Ishikawa (cell line): ENCODE results near the gene SIGLEC11.

Experiments
- CEBPB ChIP-seq: IDR thresholded peaks from 2 replicates; pipeline ENCODE4 v1.6.1; 2012
- CREB1 ChIP-seq: IDR thresholded peaks from 2 replicates; pipeline ENCODE4 v1.6.1; 2012; ENCODE audit warnings: low read depth
- EGR1 ChIP-seq: IDR thresholded peaks from 2 replicates; pipeline ENCODE4 v1.6.1; 2012
- EP300 ChIP-seq: IDR thresholded peaks from 2 replicates; pipeline ENCODE4 v1.6.1; 2012; ENCODE audit warnings: borderline replicate concordance
- FOXM1 ChIP-seq: IDR thresholded peaks from 2 replicates; pipeline ENCODE4 v1.6.1; 2012; ENCODE audit warnings: low read depth, borderline replicate concordance
- NFIC ChIP-seq: IDR thresholded peaks from 2 replicates; pipeline ENCODE4 v1.6.1; 2012
- RAD21 ChIP-seq: IDR thresholded peaks from 2 replicates; pipeline ENCODE4 v1.6.1; 2012; ENCODE audit warnings: low read depth
- REST ChIP-seq: IDR thresholded peaks from 2 replicates; pipeline ENCODE4 v1.6.1; 2012; ENCODE audit warnings: low read depth, mild to moderate bottlenecking
- TAF1 ChIP-seq: IDR thresholded peaks from 2 replicates; pipeline ENCODE4 v1.6.1; 2012; ENCODE audit warnings: low read depth, mild to moderate bottlenecking
- TCF12 ChIP-seq: IDR thresholded peaks from 2 replicates; pipeline ENCODE4 v1.6.1; 2012; ENCODE audit warnings: low read depth
- TEAD4 ChIP-seq: IDR thresholded peaks from 2 replicates; pipeline ENCODE4 v1.6.1; 2012
- YY1 ChIP-seq: IDR thresholded peaks from 2 replicates; pipeline ENCODE4 v1.6.1; 2012; ENCODE audit warnings: low read depth
- ZBTB7A ChIP-seq: IDR thresholded peaks from 2 replicates; pipeline ENCODE4 v1.6.1; 2012; ENCODE audit warnings: low read depth
- TF ChIP-seq, protein P1 (sequence below): IDR thresholded peaks from 2 replicates; pipeline ENCODE4 v1.6.1; 2012
- TF ChIP-seq, protein P2 (sequence below): IDR thresholded peaks from 2 replicates; pipeline ENCODE4 v1.6.1; 2012

Gene SIGLEC11

GRCh38 chr19:49978324-49978723, 17.4 kb upstream of the SIGLEC11 start:
- TF ChIP-seq FOXM1 (no peak), NFIC (no peak), EP300 (no peak), ZBTB7A (no peak), RAD21 (no peak), REST (no peak)
- TF ChIP-seq, protein P1, sequence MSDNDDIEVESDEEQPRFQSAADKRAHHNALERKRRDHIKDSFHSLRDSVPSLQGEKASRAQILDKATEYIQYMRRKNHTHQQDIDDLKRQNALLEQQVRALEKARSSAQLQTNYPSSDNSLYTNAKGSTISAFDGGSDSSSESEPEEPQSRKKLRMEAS: no peak

DNA sequence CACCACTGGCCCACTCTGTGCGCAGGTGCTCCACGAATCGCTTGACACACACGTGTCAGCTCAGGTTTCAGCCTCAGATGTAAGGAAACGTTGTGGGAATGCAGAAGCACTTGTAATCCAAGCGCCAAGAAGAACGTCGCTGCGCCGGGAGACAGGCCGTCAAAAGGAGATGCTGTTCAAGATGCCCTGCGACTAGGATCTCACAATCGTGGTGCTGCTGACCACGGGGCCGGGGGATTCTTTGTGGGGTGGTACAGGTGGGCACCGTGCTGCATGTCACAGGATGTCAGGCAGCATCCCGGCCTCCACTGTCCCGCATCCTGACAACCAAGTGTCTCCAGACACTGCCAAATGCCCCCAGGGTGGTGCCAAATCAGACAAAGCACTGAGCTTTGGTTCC, 16.9 kb upstream of the SIGLEC11 start:
- TF ChIP-seq TCF12 (no peak), YY1 (no peak), ZBTB7A (no peak), CREB1 (no peak), TEAD4 (no peak), EP300 (no peak)

GRCh38 chr19:49977076-49977475, 16.1 kb upstream of the SIGLEC11 start:
- TF ChIP-seq NFIC: no peak
- TF ChIP-seq EP300: no peak
- no peak for TF ChIP-seq YY1
- no peak for TF ChIP-seq FOXM1
- TF ChIP-seq ZBTB7A: no peak
- TF ChIP-seq TCF12: no peak
- TF ChIP-seq CREB1: no peak
- TF ChIP-seq RAD21: no peak
- TF ChIP-seq, protein P1: no peak
- TF ChIP-seq, protein P2, sequence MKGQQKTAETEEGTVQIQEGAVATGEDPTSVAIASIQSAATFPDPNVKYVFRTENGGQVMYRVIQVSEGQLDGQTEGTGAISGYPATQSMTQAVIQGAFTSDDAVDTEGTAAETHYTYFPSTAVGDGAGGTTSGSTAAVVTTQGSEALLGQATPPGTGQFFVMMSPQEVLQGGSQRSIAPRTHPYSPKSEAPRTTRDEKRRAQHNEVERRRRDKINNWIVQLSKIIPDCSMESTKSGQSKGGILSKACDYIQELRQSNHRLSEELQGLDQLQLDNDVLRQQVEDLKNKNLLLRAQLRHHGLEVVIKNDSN: no peak

DNA sequence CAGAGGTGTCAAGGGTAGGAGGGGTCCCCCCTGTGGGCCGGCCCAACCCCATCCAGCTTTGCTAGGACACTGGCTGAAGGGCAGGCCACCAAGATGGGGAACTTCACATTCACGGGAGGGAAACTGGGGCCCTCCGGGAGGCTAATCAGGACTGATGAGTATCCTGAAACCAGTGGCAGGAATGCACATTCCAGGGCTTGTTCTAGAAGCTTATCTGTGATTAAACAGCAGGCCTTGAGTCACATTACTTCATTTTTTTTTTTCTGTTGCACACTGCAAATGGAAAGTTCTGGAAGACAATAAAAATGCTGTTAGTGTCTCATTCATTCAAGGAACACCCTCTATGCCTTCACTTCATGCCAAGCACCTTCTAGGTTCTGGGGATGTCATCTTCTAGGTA, 15.5 kb upstream of the SIGLEC11 start:
- no peak for TF ChIP-seq CEBPB
- no peak for TF ChIP-seq TAF1
- TF ChIP-seq YY1: no peak
- TF ChIP-seq EP300: no peak
- TF ChIP-seq TEAD4: no peak
- TF ChIP-seq EGR1: no peak
- no peak for TF ChIP-seq CREB1
- TF ChIP-seq NFIC: no peak
- no peak for TF ChIP-seq TCF12
- TF ChIP-seq, protein P2: no peak
- no peak for TF ChIP-seq FOXM1
- TF ChIP-seq, protein P1: no peak
- TF ChIP-seq RAD21: no peak
- TF ChIP-seq ZBTB7A: no peak
- no peak for TF ChIP-seq REST

DNA sequence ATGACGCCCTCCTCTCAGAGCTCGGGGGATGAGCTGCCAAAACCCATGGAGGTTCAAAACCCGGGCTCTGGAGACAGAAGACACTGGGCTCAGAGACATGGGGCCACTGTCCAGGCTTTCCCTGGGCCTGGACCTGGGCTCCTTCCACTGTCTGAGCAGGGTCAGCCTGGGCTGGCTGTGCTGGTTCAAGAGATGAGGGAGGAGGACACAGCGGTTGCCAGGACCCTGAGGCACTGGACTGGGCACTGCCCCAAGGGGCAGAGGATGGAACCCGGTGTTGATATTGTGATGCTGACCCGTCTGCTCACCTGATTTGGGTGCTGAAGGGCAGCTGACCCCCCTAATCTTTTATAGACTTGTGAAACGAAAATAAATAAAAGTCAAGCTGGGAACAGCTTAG, 14.1 kb upstream of the SIGLEC11 start:
- TF ChIP-seq ZBTB7A: no peak
- TF ChIP-seq CREB1: no peak
- no peak for TF ChIP-seq RAD21
- TF ChIP-seq, protein P1: no peak
- no peak for TF ChIP-seq FOXM1
- no peak for TF ChIP-seq CEBPB
- no peak for TF ChIP-seq YY1
- TF ChIP-seq TCF12: no peak
- no peak for TF ChIP-seq EP300
- TF ChIP-seq, protein P2: no peak
- no peak for TF ChIP-seq TEAD4
- no peak for TF ChIP-seq TAF1
- TF ChIP-seq NFIC: no peak
- TF ChIP-seq EGR1: no peak
- TF ChIP-seq REST: no peak
